Tibial nerve (tissue), 4 donors: ENCODE measurements around the gene NPSR1. TPM values are rescaled to one million over a fixed set of nuclear protein-coding genes. Genes with fewer than 3 reads are reported as not detected.

Source experiments
- DNase-seq, 2 donors: peaks; one replicate each; pipeline ENCODE4 v3.0.0-alpha.2; 2019; ENCODE audit warnings: low spot score in 2 of 2
- H3K27ac ChIP-seq, 4 donors: fragments of 200-600 bp; sonication (generic) in 3 of 4; one replicate each; pipeline ENCODE4 v1.5.1; 2017 to 2019; ENCODE audit warnings: mild to moderate bottlenecking in 1 of 4
- H3K27me3 ChIP-seq, 2 donors: fragments of 200-600 bp; sonication (generic) in 1 of 2; one replicate each; pipeline versions ENCODE4 v1.5.1 to v1.6.0; 2017 to 2019
- H3K36me3 ChIP-seq, 3 donors: fragments of 200-600 bp; sonication (generic); one replicate each; pipeline ENCODE4 v1.5.1; 2018 to 2019
- H3K4me1 ChIP-seq, 4 donors: fragments of 200-600 bp; sonication (generic) in 3 of 4; one replicate each; pipeline ENCODE4 v1.5.1; 2017 to 2019
- H3K4me3 ChIP-seq, 4 donors: fragments of 200-600 bp; sonication (generic) in 3 of 4; one replicate each; pipeline ENCODE4 v1.5.1; 2017 to 2019; ENCODE audit warnings: mild to moderate bottlenecking in 1 of 4, moderate library complexity in 1 of 4
- H3K9me3 ChIP-seq, 4 donors: fragments of 200-600 bp; sonication (generic) in 3 of 4; one replicate each; pipeline ENCODE4 v1.5.1; 2017 to 2019
- CTCF ChIP-seq, 5 experiments: fragments of 200-600 bp in 3 of 5; fragments of 450-650 bp in 2 of 5; sonication (generic) in 3 of 5; IDR thresholded peaks; one replicate each; pipeline ENCODE4 v1.5.1; 2016 to 2019; ENCODE audit warnings: antibody characterized with exemption in 5 of 5, mild to moderate bottlenecking in 3 of 5, moderate library complexity in 2 of 5
- EP300 ChIP-seq, 2 donors: sonication (generic); formaldehyde crosslinking; IDR thresholded peaks; one replicate each; pipeline ENCODE4 v1.6.1; 2017; ENCODE audit warnings: antibody characterized with exemption in 2 of 2, mild to moderate bottlenecking in 1 of 2
- POLR2A ChIP-seq, 2 donors: fragments of 450-650 bp; IDR thresholded peaks; one replicate each; pipeline ENCODE4 v1.6.1; 2017; ENCODE audit warnings: antibody characterized with exemption in 2 of 2, mild to moderate bottlenecking in 2 of 2, moderate library complexity in 2 of 2
- WGBS, 2 donors: methylation state at CpG; one replicate each; pipeline ENCODE4 v1.1.5; 2018; 5-methylcytosine and 5-hydroxymethylcytosine counted together
- total RNA-seq, 4 donors: library from RNA; depleted of rRNA; stranded (reverse); fragments of >200 nt; gene quantifications; one replicate each; pipeline ENCODE4 v1.1.0, GENCODE V29; 2016

Gene NPSR1
- total RNA-seq, 4 donors from 2014 or later = not detected

- no peaks in the 10 kb centered on the region for H3K27me3 ChIP-seq
- no peaks in the 10 kb centered on the region for H3K4me1 ChIP-seq
- no peak overlapping the region for H3K4me3 ChIP-seq
- H3K36me3 ChIP-seq = no peaks in the 10 kb centered on the region
- WGBS, 2 donors = 85 to 88% methylated on average over 1 of the region's 1 CpG
- no peaks in the 10 kb centered on the region for H3K9me3 ChIP-seq
- no peak for DNase-seq
- H3K27ac ChIP-seq = no peak overlapping the region
- TF ChIP-seq EP300 (IDR thresholded peaks at IDR 0.05) = no peak
- TF ChIP-seq POLR2A (IDR thresholded peaks at IDR 0.05) = no peak
- TF ChIP-seq CTCF (IDR thresholded peaks at IDR 0.05) = no peak
Observed at GRCh38 chr7:34740840-34741239, 82.8 kb downstream of the NPSR1 start.

- 85% methylated on average over 8 of the region's 8 CpGs for WGBS, 2 donors
- no peaks in the 10 kb centered on the region for H3K9me3 ChIP-seq
- DNase-seq = no peak
- no peaks in the 10 kb centered on the region for H3K4me1 ChIP-seq
- H3K36me3 ChIP-seq = no peaks in the 10 kb centered on the region
- H3K4me3 ChIP-seq = no peak overlapping the region
- H3K27me3 ChIP-seq = no peaks in the 10 kb centered on the region
- TF ChIP-seq CTCF (IDR thresholded peaks at IDR 0.05) (no peak), POLR2A (IDR thresholded peaks at IDR 0.05) (no peak), EP300 (IDR thresholded peaks at IDR 0.05) (no peak)
- H3K27ac ChIP-seq = no peak overlapping the region
Observed at GRCh38 chr7:34747176-34747781, 89.3 kb downstream of the NPSR1 start.

GRCh38 chr7:34747867-34748727 is 90.1 kb downstream of the NPSR1 start:
- Histone ChIP-seq H3K27ac (no peak overlapping the region), H3K4me3 (no peak overlapping the region), H3K36me3 (no peaks in the 10 kb centered on the region), H3K27me3 (no peaks in the 10 kb centered on the region), H3K4me1 (no peaks in the 10 kb centered on the region), H3K9me3 (no peaks in the 10 kb centered on the region)
- DNase-seq = no peak
- no peak for TF ChIP-seq CTCF (IDR thresholded peaks at IDR 0.05)
- no peak for TF ChIP-seq EP300 (IDR thresholded peaks at IDR 0.05)
- TF ChIP-seq POLR2A (IDR thresholded peaks at IDR 0.05) = no peak
- WGBS, 2 donors = 39 to 56% methylated on average over 6 to 8 of the region's 8 CpGs

GRCh38 chr7:34748728-34749089 is 90.7 kb downstream of the NPSR1 start:
- H3K4me3 ChIP-seq = no peak overlapping the region
- no peaks in the 10 kb centered on the region for H3K9me3 ChIP-seq
- DNase-seq = no peak
- WGBS, 2 donors = 93 to 100% methylated on average over 2 of the region's 2 CpGs
- no peak overlapping the region for H3K27ac ChIP-seq
- no peaks in the 10 kb centered on the region for H3K36me3 ChIP-seq
- H3K4me1 ChIP-seq = no peaks in the 10 kb centered on the region
- H3K27me3 ChIP-seq = no peaks in the 10 kb centered on the region
- TF ChIP-seq EP300 (IDR thresholded peaks at IDR 0.05) (no peak), CTCF (IDR thresholded peaks at IDR 0.05) (no peak)

- H3K4me1 ChIP-seq = no peaks in the 10 kb centered on the region
- 63 to 73% methylated on average over 2 of the region's 2 CpGs for WGBS, 2 donors
Observed at GRCh38 chr7:34749446-34749845, 91.4 kb downstream of the NPSR1 start.

More at GRCh38 chr7:34749446-34749845, 91.4 kb downstream of the NPSR1 start:
- DNase-seq = no peak
- Histone ChIP-seq H3K9me3 (no peaks in the 10 kb centered on the region), H3K27me3 (no peaks in the 10 kb centered on the region), H3K27ac (no peak overlapping the region), H3K36me3 (no peaks in the 10 kb centered on the region), H3K4me3 (no peak overlapping the region)
- TF ChIP-seq EP300 (IDR thresholded peaks at IDR 0.05) = no peak
